GM23338 (cell line): Measurements from ENCODE around the gene TMPRSS9. TPM values are rescaled to one million over a fixed set of nuclear protein-coding genes. Genes with fewer than 3 reads are reported as not detected.

ENCODE experiments used
- ATAC-seq: fragments of 200-7000 bp; cut with Tn5 transposase; 3 replicates; pipeline ENCODE4 v1.9.1; 2020
- DNase-seq: peaks from one replicate; pipeline ENCODE4 v3.0.0-alpha.2; 2015; ENCODE audit warnings: low spot score
- H2AFZ ChIP-seq: fragments of 200-600 bp; sonication (generic); 2 replicates; pipeline ENCODE4 v1.8.0; 2016; ENCODE audit warnings: antibody characterized with exemption, mild to moderate bottlenecking, moderate library complexity
- H3F3A ChIP-seq: fragments of 200-600 bp; sonication (generic); replicated peaks from 2 replicates; pipeline ENCODE4 v1.8.0; 2017; ENCODE audit warnings: antibody characterized with exemption, mixed run types, low read depth
- H3K27ac ChIP-seq: fragments of 200-600 bp; sonication (generic); 2 replicates; pipeline ENCODE4 v1.6.1; 2016; ENCODE audit warnings: low read depth
- H3K27me3 ChIP-seq: fragments of 200-600 bp; sonication (generic); 2 replicates; pipeline ENCODE4 v1.8.0; 2016; ENCODE audit warnings: mild to moderate bottlenecking, mixed run types, moderate library complexity; ENCODE audit not compliant: insufficient read depth
- H3K36me3 ChIP-seq: fragments of 200-600 bp; sonication (generic); 2 replicates; pipeline ENCODE4 v1.8.0; 2016; ENCODE audit warnings: mild to moderate bottlenecking; ENCODE audit not compliant: insufficient read depth
- H3K4me1 ChIP-seq: fragments of 200-600 bp; sonication (generic); 2 replicates; pipeline ENCODE4 v1.8.0; 2016; ENCODE audit warnings: mild to moderate bottlenecking, moderate library complexity; ENCODE audit not compliant: insufficient read depth
- H3K4me2 ChIP-seq: fragments of 200-600 bp; sonication (generic); 2 replicates; pipeline ENCODE4 v1.7.1; 2017; ENCODE audit warnings: mixed run types
- H3K4me3 ChIP-seq: fragments of 200-600 bp; sonication (generic); 2 replicates; pipeline ENCODE4 v1.6.1; 2016; ENCODE audit warnings: mixed run types
- H3K79me2 ChIP-seq: fragments of 200-600 bp; sonication (generic); replicated peaks from 2 replicates; pipeline ENCODE4 v1.8.0; 2017; ENCODE audit warnings: mild to moderate bottlenecking; ENCODE audit not compliant: insufficient read depth
- H3K9me2 ChIP-seq: fragments of 200-600 bp; sonication (generic); 2 replicates; pipeline ENCODE4 v1.8.0; 2017; ENCODE audit not compliant: insufficient read depth
- H4K20me1 ChIP-seq: fragments of 200-600 bp; sonication (generic); replicated peaks from 2 replicates; pipeline ENCODE4 v1.8.0; 2017; ENCODE audit warnings: mild to moderate bottlenecking; ENCODE audit not compliant: insufficient read depth
- H3K27ac Mint-ChIP-seq: 2 replicates; pipeline ENCODE4 v1.8.0; 2020; ENCODE audit warnings: inconsistent platforms, mild to moderate bottlenecking, moderate library complexity, mixed read lengths
- H3K27me3 Mint-ChIP-seq: 3 replicates; pipeline ENCODE4 v1.8.0; 2022; ENCODE audit warnings: low read depth, mild to moderate bottlenecking, moderate library complexity, mixed read lengths, inconsistent platforms; ENCODE audit not compliant: insufficient read depth, poor library complexity
- H3K36me3 Mint-ChIP-seq: 3 replicates; pipeline ENCODE4 v1.8.0; 2021; ENCODE audit warnings: low read depth, mild to moderate bottlenecking, inconsistent platforms, moderate library complexity, mixed read lengths
- H3K4me1 Mint-ChIP-seq: 3 replicates; pipeline ENCODE4 v1.8.0; 2020; ENCODE audit warnings: mild to moderate bottlenecking, inconsistent platforms, mixed read lengths
- H3K4me3 Mint-ChIP-seq: 3 replicates; pipeline ENCODE4 v1.8.0; 2021; ENCODE audit warnings: moderate library complexity, mild to moderate bottlenecking, inconsistent platforms, mixed read lengths
- H3K9me3 Mint-ChIP-seq: 3 replicates; pipeline ENCODE4 v1.8.0; 2020; ENCODE audit warnings: moderate library complexity, mild to moderate bottlenecking, inconsistent platforms, mixed read lengths
- CTCF ChIP-seq, 2 experiments: fragments of 200-600 bp in 1 of 2; sonication (generic) in 1 of 2; conservative IDR thresholded peaks; 2 replicates each; pipeline versions ENCODE4 v1.5.1 to v1.6.1; 2016 to 2017; ENCODE audit warnings: antibody characterized with exemption in 2 of 2, low read depth in 2 of 2, mild to moderate bottlenecking in 2 of 2, moderate library complexity in 1 of 2
- ETS1 ChIP-seq: IDR thresholded peaks from 2 replicates; pipeline ENCODE4 v1.6.1; 2016; ENCODE audit warnings: antibody characterized with exemption
- EZH2 ChIP-seq: fragments of 200-600 bp; sonication (generic); IDR thresholded peaks from one replicate; pipeline ENCODE4 v1.8.0; 2017; ENCODE audit warnings: antibody characterized with exemption, mild to moderate bottlenecking, low read depth; ENCODE audit not compliant: unreplicated experiment
- EZH2phosphoT487 ChIP-seq: fragments of 200-600 bp; sonication (generic); IDR thresholded peaks from one replicate; pipeline ENCODE4 v1.8.1; 2018; ENCODE audit warnings: antibody characterized with exemption; ENCODE audit not compliant: unreplicated experiment
- NANOG ChIP-seq: IDR thresholded peaks from 2 replicates; pipeline ENCODE4 v1.6.1; 2016; ENCODE audit warnings: antibody characterized with exemption, borderline replicate concordance
- POLR2AphosphoS5 ChIP-seq: IDR thresholded peaks from 2 replicates; pipeline ENCODE4 v1.6.1; 2016; ENCODE audit warnings: antibody characterized with exemption, low read depth
- REST ChIP-seq: IDR thresholded peaks from one replicate; pipeline ENCODE4 v1.6.1; 2018; ENCODE audit warnings: antibody characterized with exemption; ENCODE audit not compliant: unreplicated experiment
- STAT1 ChIP-seq: IDR thresholded peaks from one replicate; pipeline ENCODE4 v1.6.1; 2016; ENCODE audit warnings: antibody characterized with exemption; ENCODE audit not compliant: unreplicated experiment
- ZNF114 ChIP-seq: fragments of 250-450 bp; sonication (Bioruptor Pico); IDR thresholded peaks from 2 replicates; pipeline ENCODE4 v1.5.0; 2020; ENCODE audit warnings: mild to moderate bottlenecking, moderate library complexity
- ZNF331 ChIP-seq: fragments of 250-450 bp; sonication (Bioruptor Pico); IDR thresholded peaks from 2 replicates; pipeline ENCODE4 v1.5.0; 2020; ENCODE audit warnings: low read depth, mild to moderate bottlenecking, moderate library complexity
- ZNF462 ChIP-seq: fragments of 250-450 bp; sonication (Bioruptor Pico); IDR thresholded peaks from 2 replicates; pipeline ENCODE4 v1.5.0; 2020; ENCODE audit warnings: mild to moderate bottlenecking, moderate library complexity
- polyA plus RNA-seq: library from polyadenylated mRNA; unstranded; fragments of >200 nt; fragmentation: Nextera tagmentation; extraction: Ambion mirVana; gene quantifications from 2 replicates; pipeline ENCODE4 v1.2.1, GENCODE V29; 2016
- total RNA-seq: library from RNA; depleted of rRNA; stranded (reverse); fragments of >200 nt; shearing (Covaris generic); gene quantifications from 2 replicates; pipeline ENCODE4 v1.2.3, GENCODE V29; 2014

The TMPRSS9 gene
- total and polyA plus RNA-seq, 2 experiments from 2014 or later: 0.05 to 0.28 TPM

- Histone ChIP-seq H3K36me3 (no peaks in the 10 kb centered on the region), H3K4me3 (no peak overlapping the region), H3K79me2 (no peaks in the 10 kb centered on the region), H4K20me1 (no peaks in the 10 kb centered on the region), H3K4me2 (no peak overlapping the region), H3K27me3 (no peaks in the 10 kb centered on the region), H3K9me2 (no peaks in the 10 kb centered on the region), H3K4me1 (no peaks in the 10 kb centered on the region; the same call in 1 of the 2 replicates), H3F3A (peaks cover 4% of the 10 kb centered on the region; the same call in 1 of the 2 replicates), H2AFZ (no peak overlapping the region), H3K27ac (no peak overlapping the region)
- TF ChIP-seq EZH2 (no peak), EZH2phosphoT487 (no peak), NANOG (no peak), ETS1 (no peak), POLR2AphosphoS5 (no peak), ZNF114 (CRISPR knock-in tag) (no peak), CTCF (conservative IDR thresholded peaks at IDR 0.05; ENCODE audit: low read depth in 2 of 2) (no peak), ZNF331 (no peak), ZNF462 (CRISPR knock-in tag) (no peak), STAT1 (no peak), REST (no peak)
- DNase-seq: no peak
- no peak for ATAC-seq
- Mint-ChIP-seq H3K27ac (no peak overlapping the region), H3K4me3 (no peak overlapping the region), H3K9me3 (no peaks in the 10 kb centered on the region; the same call in 2 of the 3 replicates), H3K36me3 (no peaks in the 10 kb centered on the region), H3K27me3 (peaks cover 15% of the 10 kb centered on the region), H3K4me1 (peaks cover 5% of the 10 kb centered on the region)
These were observed 1.4 kb upstream of the TMPRSS9 start for GRCh38 chr19:2358548-2359173.
